ENCODE measurements around the gene MAP7D3.

The MAP7D3 gene

DNA sequence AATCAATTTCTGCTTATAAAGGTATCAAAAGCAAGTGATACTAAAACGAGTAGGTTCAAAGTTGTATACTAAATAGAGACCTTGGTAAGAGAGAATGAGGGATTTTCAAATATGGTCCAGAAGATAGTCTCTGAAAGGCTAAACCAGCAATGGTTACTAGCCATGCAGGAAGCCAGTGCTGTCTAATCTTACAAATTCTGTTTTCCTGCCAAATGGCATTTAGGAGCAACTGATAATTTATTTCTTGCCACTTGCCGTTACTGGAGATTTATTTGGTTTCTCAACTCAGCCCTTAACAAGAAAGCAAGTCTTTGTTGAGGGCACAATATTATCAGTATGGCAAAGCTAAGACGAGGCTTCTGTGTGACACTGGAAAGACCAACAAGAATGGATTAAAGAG, 47.2 kb downstream of the MAP7D3 start:
- DNase-seq, result no peak

DNA sequence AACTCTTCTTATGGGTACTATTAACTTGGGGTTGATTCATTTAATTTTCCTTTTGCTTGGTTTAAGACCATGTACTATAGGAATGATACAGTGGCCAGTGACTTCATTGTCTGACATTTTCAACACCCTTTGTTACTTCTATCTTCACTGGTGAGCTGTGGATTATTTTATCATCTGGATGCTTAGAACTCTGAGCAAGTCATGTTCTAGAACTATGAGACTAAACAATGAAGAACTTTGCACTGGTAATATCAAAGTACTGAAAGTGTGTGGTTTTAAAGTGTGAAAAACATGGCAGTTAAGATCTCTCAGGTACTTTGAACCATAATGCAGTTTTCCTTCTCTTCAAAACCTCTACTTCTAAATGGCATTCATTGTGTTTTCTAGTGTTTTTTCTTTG, 47.8 kb downstream of the MAP7D3 start:
- peak in 1 of 2 donors; percentile 13 for DNase-seq

DNA sequence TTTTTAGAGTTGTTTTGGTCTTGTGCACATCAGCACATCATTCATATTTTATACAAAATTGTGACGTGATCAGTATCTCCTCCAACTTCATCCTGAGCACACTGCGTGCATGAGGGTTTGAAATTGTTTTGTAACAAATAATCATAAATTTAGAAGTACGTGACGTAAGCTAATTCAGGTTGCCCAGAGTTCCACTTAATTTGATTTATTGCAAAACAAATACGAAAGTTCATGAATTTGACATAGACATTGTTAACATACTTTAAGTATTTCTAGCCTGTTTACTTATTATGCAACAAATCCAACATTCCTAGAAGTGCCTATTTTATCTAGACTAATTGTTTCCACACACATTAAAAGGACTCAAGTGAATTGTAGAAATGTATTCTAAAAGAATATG, 48.3 kb downstream of the MAP7D3 start:
- DNase-seq, result no peak

DNA sequence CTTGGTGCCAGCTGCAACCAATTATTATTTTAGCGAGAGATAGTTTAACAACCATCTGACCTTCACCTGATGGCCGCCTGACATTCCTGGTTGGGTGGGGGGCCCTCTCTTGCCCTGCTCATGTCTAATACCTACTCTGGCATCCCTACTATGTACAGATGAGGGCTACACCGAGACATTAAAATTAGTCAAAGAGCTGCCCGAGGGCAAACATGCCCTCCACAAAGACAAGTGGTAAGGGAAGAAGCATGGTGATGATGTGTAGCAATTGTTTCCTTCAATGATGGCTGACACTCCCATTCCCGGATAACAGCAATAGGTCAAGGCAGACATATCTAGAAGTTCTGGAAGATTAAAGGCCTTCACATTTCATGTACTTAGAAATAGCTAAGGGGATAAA, 49.6 kb downstream of the MAP7D3 start:
- no peak for DNase-seq

DNA sequence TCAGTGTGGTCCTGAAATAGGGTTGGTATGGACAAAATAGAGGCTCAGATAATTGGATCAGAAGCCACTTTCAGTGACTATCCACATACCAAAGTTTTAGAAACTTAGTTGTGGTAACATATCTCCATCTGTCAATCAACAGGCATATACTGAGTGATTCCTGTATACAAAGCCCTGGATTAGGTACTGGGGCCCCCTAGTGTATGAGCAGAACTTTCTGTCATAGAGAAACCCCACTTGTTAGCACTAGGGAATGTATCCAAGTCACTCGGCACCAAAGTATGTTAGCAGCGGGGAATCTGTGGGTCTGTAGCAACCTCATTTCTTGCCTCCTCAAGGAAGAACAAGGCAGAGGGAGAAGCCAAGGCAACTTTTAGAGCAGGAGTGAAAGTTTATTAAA, 50.7 kb downstream of the MAP7D3 start:
- DNase-seq, result peak in 1 of 2 donors; percentile 38

DNA sequence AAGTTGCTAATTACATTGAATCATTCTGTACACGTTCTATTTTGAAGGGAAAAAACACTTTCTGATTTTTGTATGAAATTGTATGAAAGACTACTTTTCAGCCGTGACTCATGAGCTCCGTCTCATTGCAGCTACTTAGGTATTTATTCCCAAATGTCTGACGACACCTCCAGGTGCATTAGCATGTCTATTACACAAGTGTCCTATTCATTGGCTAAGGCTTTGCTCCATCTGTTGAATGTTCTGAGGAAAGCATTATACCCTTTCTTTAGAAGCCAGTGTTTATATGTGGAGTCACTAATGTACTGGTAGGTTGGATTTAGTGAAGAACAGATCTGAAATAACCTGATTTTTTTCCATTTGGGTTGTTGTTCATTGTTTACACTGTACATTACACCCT, 51.8 kb downstream of the MAP7D3 start:
- DNase-seq, result no peak

DNA sequence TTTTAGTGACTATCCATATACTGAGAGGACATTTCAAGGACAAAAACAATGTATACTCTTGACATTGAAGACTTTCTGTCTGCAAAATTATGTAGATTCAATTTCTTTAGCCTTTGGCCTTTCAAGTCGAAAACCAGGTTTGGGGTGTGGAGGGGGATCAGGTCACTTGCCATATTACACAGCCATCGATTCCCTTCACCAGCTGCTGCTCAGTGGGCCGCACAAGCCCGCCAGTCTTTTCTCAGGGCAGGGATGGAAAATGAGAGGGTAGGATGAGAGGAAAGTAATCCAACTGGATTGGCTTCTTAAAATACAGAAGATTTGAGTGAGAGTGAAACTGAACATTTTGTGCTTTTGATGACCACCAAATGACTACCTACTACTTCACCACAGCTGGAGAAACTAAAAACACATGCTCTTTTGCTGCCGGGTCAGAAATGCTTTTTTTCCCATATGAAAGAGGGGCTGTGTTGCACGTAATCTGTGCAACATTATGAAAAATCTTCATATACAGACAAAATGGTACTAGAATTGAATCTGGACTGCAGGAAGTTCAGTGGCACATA, 52.4 kb downstream of the MAP7D3 start:
- no peak for DNase-seq

DNA sequence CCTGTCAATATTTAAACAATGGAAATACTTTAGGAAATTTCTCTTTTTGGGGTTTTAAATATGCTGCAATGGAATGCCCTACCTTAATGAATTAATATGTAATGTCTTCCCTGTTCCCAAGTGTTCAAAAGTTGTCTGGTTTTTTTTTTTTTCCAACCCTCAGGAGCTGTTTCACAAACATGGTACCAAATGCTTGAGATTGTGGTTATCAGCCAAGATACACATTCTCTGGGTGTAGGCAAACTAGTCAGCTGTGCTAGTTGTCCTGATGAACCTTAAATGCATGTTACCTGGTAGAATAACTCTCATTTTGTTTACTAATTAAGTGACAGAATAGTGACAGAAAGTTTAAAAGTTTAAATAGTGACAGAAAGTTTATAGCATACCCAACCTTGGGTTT, 53.2 kb downstream of the MAP7D3 start:
- DNase-seq, result no peak

DNA sequence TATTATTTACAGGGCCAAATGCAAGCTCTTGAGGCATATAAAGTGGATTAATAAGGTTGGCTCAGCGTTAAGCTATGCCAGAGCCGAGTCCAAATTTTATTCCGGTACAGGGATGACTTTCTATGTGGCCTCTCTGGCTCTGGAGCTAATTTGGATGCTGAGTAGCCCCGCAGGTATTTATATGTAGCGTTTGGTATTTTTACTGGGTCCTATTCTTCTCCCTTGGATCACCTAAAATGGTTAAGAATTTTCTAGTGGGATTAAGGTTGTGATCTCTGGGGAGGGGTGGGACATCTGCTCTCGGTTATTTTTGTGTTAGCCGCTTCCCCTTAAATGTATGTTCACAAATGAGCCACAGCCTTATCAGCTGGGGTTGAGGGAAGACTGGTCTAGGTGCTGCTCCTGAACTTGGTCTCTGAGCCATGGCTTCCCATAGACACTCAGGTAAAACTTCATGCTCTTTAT, 54.5 kb downstream of the MAP7D3 start:
- DNase-seq, result no peak

DNA sequence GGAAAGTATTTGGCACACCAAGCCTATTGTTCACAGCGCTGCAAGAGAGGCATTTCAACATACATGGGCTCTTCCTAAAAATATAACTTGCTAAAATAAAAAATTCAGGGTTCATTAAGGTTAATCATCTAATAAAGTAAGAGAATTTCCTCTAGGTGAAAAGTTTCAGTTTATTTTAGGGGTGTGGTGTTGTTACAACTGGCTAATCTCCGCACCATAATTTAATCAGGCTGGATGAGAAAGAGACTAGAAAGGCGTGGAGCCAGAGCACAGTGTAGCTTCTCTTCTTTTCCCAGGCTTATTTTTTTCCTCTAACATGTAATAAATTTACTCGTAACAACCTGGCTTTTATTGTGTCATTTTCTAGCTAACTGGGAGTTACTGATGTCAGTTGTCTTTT, 56.0 kb downstream of the MAP7D3 start:
- no peak for DNase-seq

DNA sequence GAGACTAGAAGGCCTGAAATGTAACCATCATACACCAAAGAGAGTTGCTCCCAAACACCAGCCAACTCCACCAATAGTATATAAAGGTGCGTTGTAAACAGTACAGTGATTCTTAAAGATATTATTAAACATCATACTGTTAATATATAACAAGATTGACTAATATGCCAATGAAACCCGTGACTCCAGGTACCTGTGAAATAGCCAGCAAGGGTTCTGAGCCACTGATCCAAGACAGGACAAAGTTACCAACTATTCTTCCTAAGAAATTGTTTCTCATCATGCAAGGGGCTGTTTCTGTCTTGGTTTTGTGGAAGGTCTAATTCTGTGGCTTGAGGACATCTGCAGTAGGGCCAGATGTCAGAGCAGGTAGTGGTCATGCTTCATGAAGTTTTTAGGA, 56.7 kb downstream of the MAP7D3 start:
- DNase-seq, result no peak

DNA sequence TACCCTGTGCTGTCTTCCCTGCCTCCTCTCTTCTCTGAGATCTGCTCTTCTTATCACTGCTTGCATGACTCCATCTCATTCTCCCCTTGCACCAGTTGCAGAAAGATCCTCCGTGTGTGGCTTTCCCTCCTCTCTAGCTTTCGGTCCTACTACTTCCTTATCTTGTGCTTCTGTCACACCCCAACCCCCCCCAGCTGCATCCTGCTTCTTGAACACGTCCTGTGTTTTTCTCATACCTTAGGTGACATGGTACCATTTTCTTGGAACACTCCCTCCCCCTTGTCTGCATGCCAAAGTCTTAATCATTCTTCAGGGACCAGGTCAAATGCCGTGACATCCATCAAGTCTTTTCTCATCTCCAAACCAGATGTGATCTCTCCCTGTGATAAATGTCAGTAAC, 57.4 kb downstream of the MAP7D3 start:
- no peak for DNase-seq

DNA sequence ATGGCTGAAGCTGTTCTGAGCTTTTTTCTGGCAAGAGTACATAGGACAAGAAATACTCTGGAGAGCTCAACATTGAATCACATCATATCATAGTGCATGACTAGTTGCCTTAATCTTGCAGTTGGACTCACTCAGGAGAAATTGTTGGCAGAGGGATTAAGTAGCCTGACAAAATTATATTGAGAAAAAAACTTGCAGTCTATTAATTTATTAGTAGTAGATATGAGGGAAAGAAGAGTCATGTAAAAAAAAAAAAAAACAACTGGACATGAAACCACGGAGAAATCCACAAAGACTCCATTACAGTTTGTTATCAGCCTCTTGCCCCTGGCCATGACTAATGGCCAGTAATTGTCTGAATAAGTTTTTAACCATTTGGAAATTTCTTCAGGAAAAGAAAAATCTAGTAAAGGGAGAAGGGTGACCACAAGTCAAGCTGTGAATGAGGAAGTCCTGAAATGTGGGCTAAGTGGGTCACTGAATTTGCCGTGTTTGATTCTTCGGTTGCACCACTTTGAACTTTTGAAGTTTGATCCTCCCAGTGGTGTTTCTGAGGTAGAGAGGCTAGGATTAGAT, 58.3 kb downstream of the MAP7D3 start:
- no peak for DNase-seq

DNA sequence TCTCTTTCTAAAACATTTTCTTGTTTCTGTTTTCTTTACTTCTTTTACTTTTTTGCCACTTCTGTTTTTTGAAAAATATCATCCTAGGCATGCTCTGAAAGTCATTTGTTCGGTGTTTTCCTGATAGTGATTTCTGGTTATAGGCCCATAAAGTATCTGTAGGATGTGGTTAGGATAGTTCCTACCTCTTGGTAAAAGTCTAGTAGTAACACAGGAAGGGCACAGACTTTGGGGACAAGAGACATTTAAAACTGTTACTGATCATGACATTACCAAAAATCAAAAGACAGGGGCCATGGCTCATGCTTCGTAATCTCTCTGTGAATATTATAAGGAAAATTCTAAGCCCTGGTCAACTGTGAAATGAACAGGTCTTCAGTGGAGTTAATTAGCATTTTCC, 59.1 kb downstream of the MAP7D3 start:
- peak in 1 of 2 donors; percentile 7 for DNase-seq

DNA sequence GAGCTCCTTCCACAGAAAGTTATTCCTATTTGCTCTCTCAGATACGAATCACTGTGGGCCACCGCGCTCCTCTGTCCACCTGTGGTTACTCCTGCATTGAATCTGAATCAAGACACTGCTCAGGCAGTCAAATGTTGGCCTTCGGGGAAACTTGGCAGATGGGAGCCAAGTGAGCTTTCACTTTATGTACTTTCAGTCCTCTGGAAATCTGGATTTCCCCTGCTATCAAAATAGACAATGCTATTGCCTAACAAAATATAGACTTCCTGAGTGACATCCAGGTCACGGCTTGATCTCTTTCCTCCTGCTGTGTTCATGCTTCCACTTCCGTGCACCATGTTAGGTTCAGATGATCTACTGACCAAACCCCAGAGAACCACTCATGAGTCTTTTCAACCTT, 60.0 kb downstream of the MAP7D3 start:
- no peak for DNase-seq

DNA sequence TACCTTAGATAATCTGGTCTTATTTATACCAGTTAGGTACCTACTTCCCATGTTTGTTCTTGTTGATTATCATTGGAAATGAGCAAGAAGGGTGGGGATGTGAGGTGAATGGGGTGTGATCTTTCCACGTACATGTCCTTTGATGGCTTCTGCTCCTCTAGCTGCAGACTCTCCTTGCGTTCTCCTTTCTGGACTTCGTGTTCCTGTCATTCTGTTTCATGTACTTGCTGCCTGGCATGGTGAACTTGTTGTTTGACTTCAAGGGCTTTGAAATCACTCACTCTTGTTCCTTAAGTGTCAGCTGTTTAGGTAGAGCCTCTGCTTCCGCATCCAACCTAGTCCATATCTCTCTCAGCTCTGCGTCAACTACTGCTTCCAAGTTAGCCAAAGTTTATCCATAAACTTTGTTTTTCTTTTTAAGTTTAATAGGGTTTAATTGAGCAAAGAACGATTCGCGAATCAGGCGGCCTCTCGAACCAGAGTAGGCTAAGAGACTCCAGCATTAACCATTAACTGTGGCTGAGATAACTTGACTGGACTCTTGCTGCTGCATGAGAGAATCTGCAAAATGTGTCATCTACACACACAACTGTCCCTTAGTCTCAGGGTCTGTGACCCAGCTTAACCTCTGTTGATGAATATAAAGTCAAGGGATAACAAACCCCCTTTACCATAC, 61.0 kb downstream of the MAP7D3 start:
- no peak for DNase-seq

DNA sequence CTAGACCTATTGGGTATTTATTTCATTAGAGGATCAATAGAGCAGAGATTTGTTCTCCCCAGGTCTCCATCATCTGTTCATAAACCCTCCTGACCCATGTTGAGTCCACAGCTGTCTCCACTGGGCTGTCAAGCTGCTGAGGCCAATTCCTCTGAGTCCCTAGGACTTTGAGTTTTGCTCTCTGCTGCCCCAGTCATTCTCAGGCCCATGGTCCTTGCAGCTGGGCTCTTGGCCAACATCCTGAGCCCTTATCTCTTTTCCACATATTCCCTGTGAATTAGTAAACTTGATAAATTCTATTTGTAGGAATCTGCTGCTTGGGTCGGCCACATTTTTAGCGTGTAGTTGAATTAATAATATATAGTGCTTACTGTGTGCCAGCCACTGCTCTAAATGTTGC, 62.0 kb downstream of the MAP7D3 start:
- no peak for DNase-seq

DNA sequence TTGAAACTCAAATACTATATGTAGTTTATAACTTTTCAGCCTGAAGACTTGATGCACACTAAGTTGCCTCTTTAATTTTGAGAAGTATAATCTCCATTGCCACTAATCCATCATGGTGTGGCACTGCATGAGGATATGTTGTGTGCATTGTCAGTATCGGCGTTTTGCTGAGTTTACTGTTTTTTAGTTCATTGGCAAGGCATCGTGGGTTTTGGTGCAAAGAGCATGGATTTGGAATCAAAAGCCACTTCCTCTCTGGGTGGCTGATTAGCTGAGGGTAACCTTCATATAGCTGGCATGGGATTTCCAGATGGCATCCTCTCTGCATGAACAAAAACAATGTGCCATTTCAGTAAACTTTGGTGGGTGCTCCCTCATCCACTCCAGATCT, 65.2 kb downstream of the MAP7D3 start:
- no peak for DNase-seq

DNA sequence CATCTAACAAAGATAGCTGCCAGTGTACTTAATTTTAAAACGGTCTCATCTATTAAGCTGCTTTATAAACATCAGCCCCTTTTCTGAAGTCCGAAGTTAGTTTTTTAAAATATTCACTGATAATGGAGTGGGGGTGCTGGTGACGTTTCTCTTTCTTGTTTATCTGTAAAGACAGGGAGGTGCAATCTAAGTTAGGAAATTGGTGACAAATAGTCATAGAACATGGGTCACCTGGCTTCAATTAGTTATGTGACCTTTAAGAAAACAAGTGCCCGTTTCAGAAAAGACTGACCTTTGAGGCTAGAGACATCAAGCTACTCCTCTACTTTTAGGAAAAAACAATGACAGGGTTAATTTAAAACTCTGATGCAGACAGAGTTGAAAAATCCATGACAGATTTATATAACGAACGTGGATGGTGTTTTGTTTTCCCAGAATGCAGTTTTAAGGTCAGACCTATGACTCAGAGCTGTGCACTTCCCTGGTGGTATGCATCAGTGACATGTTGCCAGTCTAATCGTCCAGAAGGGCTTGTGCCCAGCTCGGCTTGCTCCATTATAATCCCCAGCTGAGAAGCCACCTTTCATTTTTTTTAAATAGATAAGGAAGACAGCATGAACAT, 65.7 kb downstream of the MAP7D3 start:
- no peak for DNase-seq

DNA sequence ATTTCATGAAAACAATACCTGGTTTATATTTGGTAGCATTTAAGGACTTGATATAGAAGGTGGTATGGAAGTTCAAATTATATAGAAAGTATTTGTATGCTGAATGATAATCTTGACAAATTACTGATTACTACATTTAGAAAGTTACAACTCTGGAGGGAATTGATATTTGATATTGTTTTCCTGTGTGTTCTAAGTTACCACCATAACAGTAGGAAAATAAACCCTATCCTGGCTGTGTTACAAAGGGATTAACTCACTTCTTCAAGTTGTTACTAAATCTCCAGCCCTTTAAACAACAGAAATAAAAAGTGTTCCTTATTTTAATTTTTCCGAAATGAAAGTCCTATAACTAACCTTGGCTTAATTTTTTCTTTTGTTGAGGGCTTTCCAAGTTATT, 67.3 kb downstream of the MAP7D3 start:
- no peak for DNase-seq

DNA sequence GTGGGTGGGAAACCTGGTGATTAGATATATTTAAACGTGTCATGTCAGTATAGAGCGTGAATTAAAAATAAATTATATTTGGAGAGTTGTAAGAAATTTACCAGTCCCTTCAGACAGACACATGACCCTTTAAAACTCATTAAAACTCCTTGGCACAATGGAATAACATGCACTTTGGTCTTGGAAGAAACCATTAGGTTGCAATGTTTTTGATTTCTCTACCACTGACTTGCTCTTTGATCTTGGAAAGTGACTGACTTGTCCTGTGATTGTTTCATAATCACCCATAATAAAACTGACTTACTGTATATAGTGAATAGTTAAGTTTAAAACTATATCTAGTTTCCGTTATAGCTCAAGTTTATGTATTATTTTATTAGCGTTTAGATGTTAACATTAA, 68.0 kb downstream of the MAP7D3 start:
- DNase-seq, result no peak

DNA sequence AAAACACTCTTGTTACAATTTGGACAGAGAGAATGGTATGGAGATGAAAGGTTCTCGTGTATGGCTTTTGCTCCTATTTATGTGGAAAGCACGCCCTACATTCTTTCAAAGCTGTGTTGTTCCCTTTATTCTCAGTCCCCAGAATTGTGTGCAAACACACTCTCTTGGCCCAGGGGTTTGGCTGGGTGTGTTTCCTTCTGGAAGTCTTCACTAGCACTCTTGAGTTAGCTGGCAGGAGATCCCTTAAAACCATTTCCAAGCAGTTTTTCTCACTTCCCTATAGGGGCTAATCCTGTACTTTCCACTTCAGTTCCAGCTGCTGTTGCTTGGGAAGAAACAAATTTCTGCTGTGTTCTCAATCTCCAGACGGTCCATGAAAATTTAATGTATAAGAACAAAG, 68.8 kb downstream of the MAP7D3 start:
- no peak for DNase-seq

DNA sequence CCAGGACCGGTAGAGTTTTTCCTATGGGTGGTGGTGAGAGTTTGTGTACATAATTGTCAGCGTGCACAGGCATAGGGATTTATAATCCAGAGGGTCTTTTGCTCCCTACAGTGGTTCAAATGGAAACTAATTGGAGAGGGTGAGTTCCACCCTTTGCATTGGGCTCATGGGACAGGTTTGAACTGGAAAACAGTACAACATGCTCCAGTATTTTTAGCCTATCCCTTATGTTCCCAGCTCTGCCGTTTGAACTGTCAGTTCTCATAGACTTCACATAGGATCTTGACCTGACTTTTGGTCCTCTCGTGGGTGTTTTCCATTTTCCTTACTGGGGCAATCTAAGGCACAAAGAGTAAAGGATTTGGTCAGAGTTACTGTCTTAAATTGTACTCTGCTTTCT, 72.1 kb downstream of the MAP7D3 start:
- no peak for DNase-seq

DNA sequence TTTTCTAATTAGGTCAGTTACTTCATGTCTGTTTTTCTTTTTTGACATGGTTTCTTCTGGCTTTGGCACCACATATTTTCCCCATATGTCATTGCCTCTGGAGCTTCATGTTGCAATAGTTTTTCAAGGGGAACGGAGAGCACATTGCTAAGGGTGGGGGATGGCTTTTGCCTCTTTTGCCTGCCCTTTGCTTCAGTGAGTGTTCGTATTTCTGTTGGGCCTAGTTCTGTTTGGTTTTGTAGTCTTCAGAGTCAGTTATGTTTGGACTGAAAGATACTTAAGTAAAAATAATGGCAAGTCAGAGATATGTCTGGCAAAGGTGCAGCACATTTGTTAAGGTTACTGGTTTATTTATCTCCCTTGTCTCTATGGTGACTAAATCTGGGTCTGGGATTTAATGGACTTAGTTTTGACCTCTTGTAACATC, 74.8 kb downstream of the MAP7D3 start:
- no peak for DNase-seq

Data from CD4-positive, alpha-beta T cell treated with Interferon alpha-2 for 1 hour (primary cell).